Naive B cell (primary cell): Measurements from ENCODE around the gene GRPR. TPM values are rescaled to one million over a fixed set of nuclear protein-coding genes. Genes with fewer than 3 reads are reported as not detected.
"Not testable (repeated sequence)": the region's sequence is repeated elsewhere in the genome, so short reads cannot be mapped to it uniquely, and the experiment has no call there.

Experiments used
- ATAC-seq, 2 donors: fragments of 150-1000 bp; cut with Tn5 transposase; 2 replicates each; pipeline ENCODE4 v1.10.0; 2021; ENCODE audit warnings: low read depth in 2 of 2, mild to moderate bottlenecking in 2 of 2, moderate library complexity in 2 of 2
- DNase-seq: peaks from one replicate; pipeline ENCODE4 v3.0.0; 2022
- H3K27ac Mint-ChIP-seq, 6 donors: one replicate each; pipeline ENCODE4 v1.8.0; 2020 to 2022; ENCODE audit warnings: mild to moderate bottlenecking in 6 of 6, mixed read lengths in 6 of 6, moderate library complexity in 5 of 6, inconsistent platforms in 2 of 6
- H3K27me3 Mint-ChIP-seq, 3 donors: one replicate each; pipeline ENCODE4 v1.8.0; 2021 to 2022; ENCODE audit warnings: mixed read lengths in 3 of 3, mild to moderate bottlenecking in 1 of 3
- H3K36me3 Mint-ChIP-seq, 2 donors: one replicate each; pipeline ENCODE4 v1.8.0; 2020 to 2022; ENCODE audit warnings: mixed read lengths in 2 of 2, inconsistent platforms in 1 of 2, mild to moderate bottlenecking in 1 of 2
- H3K4me1 Mint-ChIP-seq, 3 donors: one replicate each; pipeline ENCODE4 v1.8.0; 2020 to 2022; ENCODE audit warnings: mixed read lengths in 3 of 3, inconsistent platforms in 1 of 3, mild to moderate bottlenecking in 1 of 3, moderate library complexity in 1 of 3
- H3K4me3 Mint-ChIP-seq, 8 donors: one replicate each; pipeline ENCODE4 v1.8.0; 2020 to 2022; ENCODE audit warnings: mild to moderate bottlenecking in 8 of 8, mixed read lengths in 8 of 8, moderate library complexity in 8 of 8, inconsistent platforms in 2 of 8
- H3K9me3 Mint-ChIP-seq, 7 donors: one replicate each; pipeline ENCODE4 v1.8.0; 2020 to 2022; ENCODE audit warnings: mixed read lengths in 7 of 7, mild to moderate bottlenecking in 5 of 7, inconsistent platforms in 2 of 7, moderate library complexity in 1 of 7
- polyA plus RNA-seq, 6 donors: library from polyadenylated mRNA; unstranded; fragments of 300-500 nt; fragmentation: Illumina TruSeq; gene quantifications; one replicate each; pipeline ENCODE4 v1.2.3, GENCODE V29; 2021; ENCODE audit warnings: low read depth in 6 of 6

Gene GRPR
- polyA plus RNA-seq, 6 donors from 2014 or later: 0.21 to 0.48 (median 0.34) TPM; not detected in 3

- DNase-seq: no peak
Observed at GRCh38 chrX:16164748-16165147, 41.4 kb downstream of the GRPR start.

GRCh38 chrX:16167181-16167580 lies 43.8 kb downstream of the GRPR start, which contains the start of gene MAGEB17:
TSS of gene MAGEB17 (plus strand) at chrX:16167481. CDS start at chrX:16170383, 2,902 bp downstream.
- no peak for ATAC-seq
- peak within 1 kb of the TSS in 1 of 6 donors; percentile 82 for H3K27ac Mint-ChIP-seq

More at GRCh38 chrX:16164748-16165147, 41.4 kb downstream of the GRPR start:
- peaks cover 0 to 37% (median 4%) of the 10 kb centered on the region in 3 donors for H3K27me3 Mint-ChIP-seq
- H3K4me1 Mint-ChIP-seq: no peaks in the 10 kb centered on the region
- no peak for ATAC-seq
- peaks cover 4 to 10% of the 10 kb centered on the region in 2 donors for H3K36me3 Mint-ChIP-seq
- H3K4me3 Mint-ChIP-seq: no peak overlapping the region
- H3K27ac Mint-ChIP-seq: no peak overlapping the region
- H3K9me3 Mint-ChIP-seq: peaks cover 0 to 11% (median 0%) of the 10 kb centered on the region in 7 donors

GRCh38 chrX:16171039-16171438 lies 47.7 kb downstream of the GRPR start:
- ATAC-seq: no peak
- Mint-ChIP-seq H3K9me3 (peaks cover 0 to 10% (median 0%) of the 10 kb centered on the region in 7 donors), H3K36me3 (peaks cover 0 to 10% of the 10 kb centered on the region in 2 donors)

More at GRCh38 chrX:16167181-16167580, 43.8 kb downstream of the GRPR start, which contains the start of gene MAGEB17:
- DNase-seq: no peak
- no peak within 1 kb of the TSS for H3K4me3 Mint-ChIP-seq
- H3K9me3 Mint-ChIP-seq: peaks cover 0 to 11% (median 0%) of the 10 kb centered on the region in 7 donors
- peaks cover 4 to 10% of the 10 kb centered on the region in 2 donors for H3K36me3 Mint-ChIP-seq
- peaks cover 0 to 58% (median 4%) of the 10 kb centered on the region in 3 donors for H3K27me3 Mint-ChIP-seq
- H3K4me1 Mint-ChIP-seq: no peaks in the 10 kb centered on the region

GRCh38 chrX:16171944-16172343 lies 48.6 kb downstream of the GRPR start:
- H3K27me3 Mint-ChIP-seq: peaks cover 0 to 46% (median 6%) of the 10 kb centered on the region in 3 donors
- no peak overlapping the region for H3K27ac Mint-ChIP-seq
- no peak for DNase-seq
- peaks cover 0 to under 1% of the 10 kb centered on the region in 2 donors for H3K36me3 Mint-ChIP-seq
- no peak for ATAC-seq
- peaks cover 0 to 3% (median 0%) of the 10 kb centered on the region in 7 donors for H3K9me3 Mint-ChIP-seq
- no peaks in the 10 kb centered on the region for H3K4me1 Mint-ChIP-seq
- no peak overlapping the region for H3K4me3 Mint-ChIP-seq

More at GRCh38 chrX:16171039-16171438, 47.7 kb downstream of the GRPR start:
- DNase-seq: no peak
- Mint-ChIP-seq H3K4me3 (peak overlapping the region in 1 of 8 donors; percentile 69), H3K27ac (no peak overlapping the region), H3K4me1 (no peaks in the 10 kb centered on the region), H3K27me3 (peaks cover 0 to 54% (median 6%) of the 10 kb centered on the region in 3 donors)

- peak overlapping the region in 1 of 6 donors; percentile 27 for H3K27ac Mint-ChIP-seq
- no peak for DNase-seq
- no peak overlapping the region for H3K4me3 Mint-ChIP-seq
- no peaks in the 10 kb centered on the region for H3K4me1 Mint-ChIP-seq
- H3K36me3 Mint-ChIP-seq: no peaks in the 10 kb centered on the region
- ATAC-seq: no peak
- peaks cover 0 to 3% (median 0%) of the 10 kb centered on the region in 7 donors for H3K9me3 Mint-ChIP-seq
- peaks cover 0 to 43% (median 6%) of the 10 kb centered on the region in 3 donors for H3K27me3 Mint-ChIP-seq
Observed at GRCh38 chrX:16172391-16172790, 49.0 kb downstream of the GRPR start.

- no peak for ATAC-seq
- Mint-ChIP-seq H3K27ac (no peak overlapping the region), H3K36me3 (no peaks in the 10 kb centered on the region), H3K9me3 (no peaks in the 10 kb centered on the region), H3K4me1 (no peaks in the 10 kb centered on the region), H3K4me3 (no peak overlapping the region), H3K27me3 (peaks cover 4 to 34% (median 11%) of the 10 kb centered on the region in 3 donors)
- no peak for DNase-seq
Observed at GRCh38 chrX:16175329-16176061, 52.1 kb downstream of the GRPR start.

- peaks cover 4 to 34% (median 17%) of the 10 kb centered on the region in 3 donors for H3K27me3 Mint-ChIP-seq
- ATAC-seq (no peak), DNase-seq (no peak)
- peaks cover 0 to 2% (median 0%) of the 10 kb centered on the region in 7 donors for H3K9me3 Mint-ChIP-seq
- no peaks in the 10 kb centered on the region for H3K36me3 Mint-ChIP-seq
- H3K4me3 Mint-ChIP-seq: no peak overlapping the region
- H3K27ac Mint-ChIP-seq: no peak overlapping the region
- no peaks in the 10 kb centered on the region for H3K4me1 Mint-ChIP-seq
Observed at GRCh38 chrX:16177260-16177659, 53.9 kb downstream of the GRPR start.

- H3K4me3 Mint-ChIP-seq: peak overlapping the region in 1 of 8 donors; percentile 42
- not testable (repeated sequence) for ATAC-seq, DNase-seq
Observed at GRCh38 chrX:16183843-16184242, 60.5 kb downstream of the GRPR start.

GRCh38 chrX:16185725-16186136 lies 62.4 kb downstream of the GRPR start:
- Mint-ChIP-seq H3K27ac (peak overlapping the region in 2 of 6 donors; percentile 33 to 34), H3K9me3 (peaks cover 0 to 4% (median 0%) of the 10 kb centered on the region in 7 donors)
- no peak for ATAC-seq

More at GRCh38 chrX:16183843-16184242, 60.5 kb downstream of the GRPR start:
- not testable (repeated sequence) for H3K9me3 Mint-ChIP-seq, H3K27ac Mint-ChIP-seq, H3K36me3 Mint-ChIP-seq, H3K4me1 Mint-ChIP-seq
- H3K27me3 Mint-ChIP-seq: peaks cover 8 to 33% (median 18%) of the 10 kb centered on the region in 3 donors

GRCh38 chrX:16186380-16187007 lies 63.1 kb downstream of the GRPR start:
- ATAC-seq (no peak), DNase-seq (no peak)
- Mint-ChIP-seq H3K4me3 (no peak overlapping the region), H3K4me1 (peaks cover 0 to 5% (median 0%) of the 10 kb centered on the region in 3 donors), H3K9me3 (peaks cover 0 to 4% (median 0%) of the 10 kb centered on the region in 7 donors), H3K27ac (no peak overlapping the region), H3K27me3 (peaks cover 4 to 23% (median 12%) of the 10 kb centered on the region in 3 donors), H3K36me3 (no peaks in the 10 kb centered on the region)

More at GRCh38 chrX:16185725-16186136, 62.4 kb downstream of the GRPR start:
- Mint-ChIP-seq H3K36me3 (no peaks in the 10 kb centered on the region), H3K4me1 (peaks cover 0 to 5% (median 0%) of the 10 kb centered on the region in 3 donors), H3K27me3 (peaks cover 4 to 26% (median 13%) of the 10 kb centered on the region in 3 donors), H3K4me3 (no peak overlapping the region)
- DNase-seq: no peak

GRCh38 chrX:16187024-16187760 lies 63.8 kb downstream of the GRPR start:
- peaks cover 4 to 16% (median 12%) of the 10 kb centered on the region in 3 donors for H3K27me3 Mint-ChIP-seq
- no peaks in the 10 kb centered on the region for H3K36me3 Mint-ChIP-seq
- H3K4me1 Mint-ChIP-seq: peaks cover 0 to 5% (median 0%) of the 10 kb centered on the region in 3 donors
- DNase-seq (no peak), ATAC-seq (no peak)
- H3K9me3 Mint-ChIP-seq: peaks cover 0 to 4% (median 0%) of the 10 kb centered on the region in 7 donors
- H3K27ac Mint-ChIP-seq: no peak overlapping the region
- no peak overlapping the region for H3K4me3 Mint-ChIP-seq

GRCh38 chrX:16188687-16189086 lies 65.3 kb downstream of the GRPR start:
- ATAC-seq (no peak), DNase-seq (no peak)
- H3K36me3 Mint-ChIP-seq: no peaks in the 10 kb centered on the region
- no peak overlapping the region for H3K4me3 Mint-ChIP-seq
- no peak overlapping the region for H3K27ac Mint-ChIP-seq
- H3K9me3 Mint-ChIP-seq: peaks cover 0 to 4% (median 0%) of the 10 kb centered on the region in 7 donors
- peaks cover 4 to 12% (median 11%) of the 10 kb centered on the region in 3 donors for H3K27me3 Mint-ChIP-seq
- H3K4me1 Mint-ChIP-seq: peaks cover 0 to 5% (median 0%) of the 10 kb centered on the region in 3 donors

GRCh38 chrX:16191605-16192004 lies 68.2 kb downstream of the GRPR start:
- peaks cover 0 to 8% (median 5%) of the 10 kb centered on the region in 3 donors for H3K27me3 Mint-ChIP-seq
- no peaks in the 10 kb centered on the region for H3K36me3 Mint-ChIP-seq
- ATAC-seq: no peak
- H3K4me1 Mint-ChIP-seq: no peaks in the 10 kb centered on the region
- no peak overlapping the region for H3K27ac Mint-ChIP-seq
- DNase-seq: no peak
- H3K9me3 Mint-ChIP-seq: no peaks in the 10 kb centered on the region
- no peak overlapping the region for H3K4me3 Mint-ChIP-seq
